SK-N-MC (cell line): ENCODE results near the gene HOATZ.

Experiments
- EZH2 ChIP-seq: fragments of 200-600 bp; sonication (generic); IDR thresholded peaks from one replicate; pipeline ENCODE4 v1.6.1; 2017; ENCODE audit warnings: antibody characterized with exemption
- FOXP2 ChIP-seq: optimal IDR thresholded peaks from 2 replicates; pipeline ENCODE3; 2011; ENCODE audit warnings: mild to moderate bottlenecking, moderate library complexity; ENCODE audit not compliant: insufficient read depth; ENCODE audit errors: extremely low read length, control extremely low read depth
- POLR2AphosphoS5 ChIP-seq: IDR thresholded peaks from 2 replicates; pipeline ENCODE4 v1.6.1; 2012; ENCODE audit warnings: mild to moderate bottlenecking, low read depth, low read length, borderline replicate concordance

GRCh38 chr11:111531687-111532364 is 17.2 kb downstream of the HOATZ start:
- TF ChIP-seq POLR2AphosphoS5 (no peak), EZH2 (no peak), FOXP2 (no peak)
